ENCODE results near the gene HS1BP3.

Gene HS1BP3

DNA sequence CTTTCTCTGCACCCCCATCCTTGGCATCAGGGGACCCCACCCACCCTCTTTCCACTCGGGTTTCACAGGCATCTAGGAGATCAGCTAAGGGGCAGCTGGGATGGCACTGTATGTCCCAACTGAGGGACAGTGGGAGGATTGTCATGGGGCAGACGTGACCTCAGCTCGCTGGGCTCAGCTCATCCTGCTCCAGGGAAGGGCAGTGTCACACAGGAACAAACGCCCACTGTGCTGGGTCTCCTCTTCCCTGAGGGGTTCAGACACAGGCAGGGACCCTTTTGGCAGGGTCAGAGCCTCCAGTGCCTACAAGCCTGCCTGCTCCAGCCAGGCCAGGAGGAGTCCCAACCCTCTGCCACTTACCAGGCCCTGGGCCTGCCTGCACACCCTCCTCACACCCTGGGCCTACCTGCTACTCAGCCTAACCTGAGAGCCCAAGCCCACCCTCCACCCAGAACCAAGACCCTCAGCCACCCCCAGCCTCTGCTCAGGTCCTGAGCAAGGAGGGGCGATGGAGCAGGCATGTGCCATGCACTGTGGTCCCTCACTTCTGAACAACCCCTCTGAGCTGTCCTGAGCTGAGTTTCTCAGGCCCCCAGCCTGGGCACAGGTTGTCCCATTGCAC lies 68.2 kb downstream of the HS1BP3 start:
- no peak for DNase-seq

DNA sequence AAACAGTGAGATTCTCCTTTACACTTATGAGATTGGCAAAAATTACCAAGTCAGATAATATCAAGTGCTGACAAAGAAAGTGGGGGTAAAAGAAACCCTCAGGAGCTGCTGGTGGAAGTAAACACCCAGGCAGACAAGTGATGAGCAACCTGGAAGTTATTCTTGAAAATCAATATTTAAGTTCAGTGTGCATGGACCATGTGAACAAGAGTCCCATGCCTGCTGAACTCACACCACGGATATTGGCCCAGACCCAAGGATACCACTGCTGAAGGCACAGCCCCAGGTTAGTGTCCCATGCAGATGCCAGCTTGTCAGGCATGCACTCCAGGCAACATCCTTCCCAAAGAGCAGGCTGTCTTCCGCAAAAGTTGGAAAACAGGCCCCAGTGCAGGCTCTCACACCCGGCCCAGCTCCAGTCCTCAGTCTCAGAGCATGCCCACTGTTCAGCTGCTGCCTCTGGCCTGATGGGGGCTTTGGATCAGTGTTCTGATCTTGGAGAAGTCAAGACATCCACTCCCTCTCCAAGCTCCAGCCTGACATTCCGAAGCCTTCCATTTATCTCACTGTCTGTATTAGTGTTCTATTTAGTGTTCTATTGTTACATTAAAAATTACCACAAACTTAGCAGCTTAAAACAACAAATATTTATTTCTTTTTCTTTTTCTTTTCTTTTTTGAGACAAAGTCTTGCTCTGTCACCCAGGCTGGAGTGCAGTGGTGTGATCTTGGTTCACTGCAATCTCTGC lies 70.0 kb downstream of the HS1BP3 start:
- no peak for DNase-seq

DNA sequence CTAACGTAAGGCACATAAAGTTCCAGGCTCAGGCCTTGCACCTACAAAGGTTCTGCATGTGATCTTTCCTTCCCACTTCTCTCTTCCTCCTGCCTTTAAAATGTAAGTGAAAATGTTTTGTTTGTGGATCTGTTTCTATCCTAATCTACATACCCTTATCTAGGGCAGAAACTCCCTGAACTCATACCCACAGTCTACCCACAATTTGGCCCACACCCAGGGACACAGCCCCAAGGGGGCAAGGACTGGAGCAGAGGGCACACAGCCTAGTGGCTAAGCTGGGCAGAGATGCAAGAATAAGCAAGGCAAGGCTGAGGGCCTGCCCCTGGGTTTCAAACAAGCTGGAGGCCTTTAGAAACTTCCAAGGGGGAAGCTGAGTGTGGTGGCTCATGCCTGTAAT lies 71.0 kb downstream of the HS1BP3 start:
- DNase-seq: no peak

- DNase-seq: no peak
Measured at GRCh38 chr2:20578895-20579825, 71.7 kb downstream of the HS1BP3 start.

DNA sequence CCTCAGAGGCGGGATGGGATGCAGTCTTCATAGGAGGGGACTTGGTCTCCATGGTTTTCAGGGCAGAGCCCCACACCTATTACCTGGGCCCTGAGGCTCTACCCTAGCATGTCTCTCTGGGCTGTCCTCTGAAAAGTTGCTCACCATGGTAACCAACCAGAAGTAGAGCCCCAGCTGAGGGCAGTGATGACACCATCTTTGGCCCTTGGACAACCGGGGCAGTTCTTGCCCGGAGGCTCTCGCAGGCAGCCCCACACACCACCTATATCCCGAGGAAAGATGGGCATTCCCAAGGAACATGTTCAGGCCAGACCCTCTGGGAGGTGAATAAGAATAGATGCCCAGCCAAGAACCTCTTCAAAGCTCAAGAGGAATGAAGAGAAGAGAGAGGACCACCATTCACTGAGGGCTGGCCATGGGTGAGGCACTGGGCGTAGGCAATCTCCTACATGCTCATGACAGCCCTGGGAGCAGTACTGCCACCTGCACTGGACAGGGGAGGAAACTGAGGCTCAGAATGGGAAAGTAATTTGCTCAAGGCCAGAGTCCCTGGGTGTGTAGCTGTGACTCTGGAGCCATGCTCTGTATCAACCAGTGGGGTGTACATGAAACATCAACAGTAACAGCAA lies 72.5 kb downstream of the HS1BP3 start:
- no peak for DNase-seq

DNA sequence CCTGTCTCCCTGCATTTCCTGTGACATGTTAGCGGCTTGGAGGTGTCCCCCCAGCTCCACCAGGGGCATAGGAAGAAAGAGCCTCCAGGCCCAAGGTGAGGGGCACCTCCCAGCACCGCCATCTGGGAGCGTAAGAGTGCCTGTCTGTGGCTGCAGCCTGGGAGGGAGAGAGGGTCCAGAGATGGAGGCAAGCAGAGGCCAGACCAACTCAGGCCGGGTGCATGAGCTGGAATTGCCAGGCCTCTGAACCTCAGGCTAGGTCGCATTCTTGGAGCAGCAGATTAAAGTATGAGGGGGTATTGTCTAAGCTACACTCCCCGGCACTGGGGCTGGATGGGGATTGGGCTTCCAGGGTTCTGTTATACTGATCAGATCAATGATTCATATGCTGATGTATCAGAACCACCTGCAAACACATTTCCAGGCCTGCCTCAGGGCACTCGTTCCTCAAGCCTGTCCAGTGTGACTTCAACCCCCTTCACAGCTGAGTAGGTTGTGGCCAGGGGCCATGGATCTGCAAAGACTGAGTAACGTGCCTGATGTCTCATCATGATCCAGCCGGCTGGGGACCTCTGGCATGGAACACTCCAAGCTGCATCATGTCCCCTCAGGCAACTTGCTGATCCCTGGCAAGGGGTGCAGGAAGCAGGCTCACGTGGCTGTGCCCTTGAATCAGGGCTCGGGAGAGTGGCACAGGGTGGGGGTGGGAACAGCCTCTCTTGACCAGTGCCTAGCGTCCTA lies 73.2 kb downstream of the HS1BP3 start:
- DNase-seq: no peak

DNA sequence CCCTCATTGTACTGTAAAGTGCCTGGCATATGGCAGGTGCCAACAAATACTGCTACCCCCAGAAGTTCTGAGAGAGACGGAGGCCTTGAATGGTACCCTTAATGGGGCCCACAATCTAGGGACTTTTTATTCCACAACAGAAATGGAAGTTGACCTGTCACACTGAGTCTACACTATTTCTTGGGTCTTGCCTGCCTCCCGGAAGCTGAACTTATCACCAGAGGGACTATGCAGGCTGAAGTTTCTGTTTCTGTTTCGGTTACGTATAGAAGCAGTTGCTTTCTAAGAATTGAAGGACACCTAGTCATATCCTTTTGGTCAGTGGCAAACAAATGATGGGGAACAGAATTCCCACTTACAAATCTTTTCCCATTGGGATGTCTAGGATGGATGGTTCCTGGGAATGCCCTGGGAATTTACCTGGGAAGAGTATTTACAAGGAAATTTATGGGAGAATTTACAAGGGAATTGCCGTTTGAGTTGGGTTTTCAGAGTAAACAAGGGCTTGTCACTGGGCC lies 74.2 kb downstream of the HS1BP3 start:
- no peak for DNase-seq

GRCh38 chr2:20575935-20576597 lies 74.8 kb downstream of the HS1BP3 start:
- DNase-seq: no peak

GRCh38 chr2:20575414-20575813 lies 75.5 kb downstream of the HS1BP3 start:
- DNase-seq: no peak

- DNase-seq: no peak
Measured at GRCh38 chr2:20574930-20575329, 76.0 kb downstream of the HS1BP3 start.

DNA sequence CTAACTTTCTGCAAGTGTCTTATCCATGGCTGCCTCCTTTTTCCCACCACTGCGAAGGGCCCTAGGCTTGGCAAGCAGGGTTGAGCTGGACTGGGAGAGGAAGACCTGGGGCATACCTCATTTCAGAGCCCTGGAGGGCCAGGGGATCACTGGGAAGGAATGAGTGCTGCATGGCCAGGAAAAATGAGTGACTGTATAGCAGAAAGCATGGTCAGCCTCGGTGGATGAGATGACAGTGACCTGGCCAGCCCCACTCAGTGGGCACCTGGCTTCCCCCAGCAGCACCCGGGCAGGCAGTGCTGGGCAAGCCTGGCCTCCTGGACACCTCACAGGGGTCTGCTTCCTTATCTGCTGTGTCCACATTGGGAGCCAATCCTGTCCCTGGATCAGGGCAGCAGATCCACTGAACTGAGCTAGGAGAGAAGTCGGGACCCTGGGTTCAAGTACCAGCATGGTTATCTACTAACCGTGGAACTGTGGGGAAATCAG lies 76.4 kb downstream of the HS1BP3 start:
- DNase-seq: no peak

DNA sequence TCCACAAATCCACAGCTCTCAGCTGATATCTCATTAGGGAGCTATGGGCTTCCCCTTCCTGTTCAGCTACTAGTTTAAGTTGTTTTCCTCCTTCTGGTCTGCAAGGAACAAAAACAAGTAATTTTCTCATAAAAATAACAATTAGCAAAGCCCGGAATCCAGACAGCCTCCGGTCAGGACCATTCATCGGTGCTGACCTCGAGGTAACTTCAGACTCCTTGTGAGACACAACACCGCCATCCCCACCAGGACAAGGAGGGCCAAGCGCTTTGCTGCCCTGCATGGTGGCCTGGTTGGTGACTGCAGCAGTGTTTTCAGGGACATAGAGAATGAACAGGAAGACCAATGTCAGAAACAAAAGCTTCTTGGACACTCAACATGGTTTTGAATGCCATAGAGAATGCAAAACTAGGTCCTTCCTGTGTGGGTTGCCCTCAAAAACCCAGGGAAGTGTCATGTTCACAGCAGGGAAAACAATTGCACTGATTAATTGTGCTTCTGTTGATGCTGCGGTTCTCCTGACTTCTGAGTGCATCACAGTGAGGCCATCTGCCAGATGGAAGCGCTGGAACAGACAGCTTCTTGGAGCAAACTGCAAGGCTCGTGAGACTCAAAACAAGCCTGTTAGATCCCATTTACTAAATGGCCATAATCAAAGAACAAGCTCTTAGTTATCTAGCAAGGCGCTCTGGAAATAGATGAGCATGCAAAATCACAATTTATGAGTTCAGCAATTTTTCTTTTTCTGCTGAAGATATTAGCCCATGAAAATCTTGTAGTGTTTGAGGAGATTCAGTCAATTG lies 77.1 kb downstream of the HS1BP3 start:
- DNase-seq: no peak

DNA sequence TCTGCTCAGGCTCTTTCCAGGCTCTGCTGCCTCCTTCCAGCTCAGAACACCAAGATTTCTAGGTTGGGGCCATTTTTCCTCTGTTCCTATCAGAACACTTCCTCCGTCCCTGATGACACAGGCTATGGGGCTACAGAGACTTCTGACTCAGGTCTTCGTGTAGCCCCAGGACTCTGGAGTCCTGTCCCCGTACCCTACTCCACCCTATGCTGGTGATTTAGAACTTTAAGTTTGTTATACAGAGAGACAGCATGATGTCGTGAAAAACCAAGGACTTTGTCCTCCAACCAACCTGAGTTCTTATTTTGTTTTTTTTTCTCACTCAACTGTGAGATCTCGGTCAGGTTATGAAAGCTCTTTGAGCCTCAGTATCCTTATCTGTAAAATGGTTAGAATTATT lies 78.7 kb downstream of the HS1BP3 start:
- no peak for DNase-seq

- DNase-seq: no peak
Measured at GRCh38 chr2:20571644-20572215, 79.2 kb downstream of the HS1BP3 start.

DNA sequence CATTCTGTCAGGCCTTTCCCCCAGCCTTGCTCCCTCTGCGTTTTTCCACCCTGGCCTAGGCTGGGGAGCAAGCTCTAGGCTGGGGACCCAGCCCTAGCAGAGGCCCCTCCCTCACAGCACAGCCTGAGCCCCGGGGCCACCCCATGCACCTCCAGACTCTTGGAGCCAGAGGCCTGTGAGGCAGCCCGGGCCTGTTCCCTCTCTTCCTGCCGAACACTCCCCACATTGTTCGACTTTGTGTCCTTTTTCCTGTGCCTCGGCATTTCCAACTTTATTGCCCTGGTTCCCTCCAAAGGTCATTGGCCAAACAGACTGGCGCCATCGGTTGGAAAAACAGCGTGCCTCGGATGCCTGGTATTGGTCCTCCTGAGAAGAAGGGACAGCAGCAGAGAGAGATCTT lies 79.7 kb downstream of the HS1BP3 start:
- no peak for DNase-seq

DNA sequence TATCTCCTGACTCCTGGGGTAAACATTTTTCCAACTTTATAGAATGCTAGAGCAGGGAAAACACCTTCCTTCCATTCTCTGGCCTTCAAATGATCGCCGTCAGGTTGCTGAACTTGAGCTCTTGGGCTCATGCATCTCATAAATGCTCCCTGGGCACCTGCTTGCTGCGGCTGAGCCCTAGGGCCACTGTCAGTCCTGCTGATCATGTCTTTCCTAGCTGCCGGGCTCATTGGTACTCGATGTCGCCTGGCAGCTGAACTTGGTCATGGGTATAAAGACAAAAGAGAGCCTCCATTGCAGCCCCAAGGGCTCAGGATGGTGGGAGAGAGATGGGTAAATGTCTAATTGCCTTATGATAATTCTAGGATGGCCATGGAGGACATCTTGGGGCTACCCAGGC lies 80.6 kb downstream of the HS1BP3 start:
- no peak for DNase-seq

GRCh38 chr2:20569464-20570223 lies 81.3 kb downstream of the HS1BP3 start:
- DNase-seq: no peak

DNA sequence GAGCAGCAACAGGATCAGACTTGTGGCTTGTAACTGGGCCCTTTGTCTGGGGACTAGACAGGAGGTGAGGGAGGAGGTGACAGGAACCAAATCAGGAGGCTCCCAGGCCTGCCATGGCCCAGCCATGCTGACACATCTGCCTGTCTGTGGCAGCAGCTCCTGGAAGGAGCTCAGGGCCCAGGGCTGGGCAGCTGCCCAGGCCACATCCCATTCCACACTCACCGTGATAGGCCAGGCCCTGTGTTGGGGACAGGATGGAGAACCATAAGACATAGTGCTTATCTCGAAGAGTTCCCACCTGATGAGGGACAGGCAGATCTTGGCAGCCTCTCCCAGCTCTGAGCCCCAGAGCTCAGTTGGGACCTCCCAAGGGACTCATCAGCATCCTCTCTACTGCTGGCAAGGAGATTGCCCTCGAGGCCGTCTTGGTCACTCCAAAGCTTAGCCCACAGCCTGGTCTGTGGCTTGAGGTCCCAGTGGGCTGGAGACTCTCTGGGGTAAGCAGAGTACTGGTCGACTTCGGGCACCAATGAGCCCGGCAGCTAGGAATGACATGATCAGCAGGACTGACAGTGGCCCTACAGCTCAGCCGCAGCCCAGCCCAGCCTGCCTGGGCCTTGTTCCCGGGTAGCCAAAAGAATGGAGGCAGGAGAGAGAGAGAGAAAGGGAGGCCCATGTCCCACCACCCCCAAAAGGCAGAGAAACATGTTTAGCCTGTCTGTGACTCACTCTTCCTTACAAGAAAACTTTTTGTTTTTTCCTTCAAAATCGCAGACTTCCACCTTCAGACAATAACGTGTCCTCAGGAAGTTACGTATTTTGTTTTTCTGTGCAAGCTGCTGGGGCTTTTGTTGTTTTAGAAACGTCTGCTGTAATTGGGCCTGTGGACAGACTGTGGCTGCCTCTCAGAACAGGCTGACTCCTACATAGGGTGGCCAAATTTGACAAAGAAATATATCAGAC lies 82.1 kb downstream of the HS1BP3 start:
- no peak for DNase-seq

DNA sequence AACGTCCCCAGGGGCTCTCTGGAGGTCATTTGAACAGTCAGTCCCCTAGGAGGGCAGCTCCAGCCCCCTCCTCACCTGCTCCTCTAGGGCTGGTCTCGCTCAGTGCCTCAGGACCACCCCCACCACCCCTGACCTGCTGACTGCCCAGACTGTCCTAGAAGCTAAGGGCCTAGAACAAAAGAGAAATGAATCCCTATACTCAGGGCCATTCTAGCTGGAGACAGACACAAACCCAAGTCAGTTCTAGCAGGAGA lies 83.0 kb downstream of the HS1BP3 start:
- no peak for DNase-seq

Measured in NCI-H2107 (cell line).